Measurements from ENCODE around the gene SRP68. TPM values are rescaled to one million over a fixed set of nuclear protein-coding genes. Genes with fewer than 3 reads are reported as not detected.

Gene SRP68
- total and polyA plus RNA-seq, 4 donors, result 17.7 to 36.7 (median 28.7) TPM

- H3K9ac ChIP-seq (ENCODE audit: low read depth in 1 of 2, low read length in 2 of 2), result no peak overlapping the region
- no peaks in the 10 kb centered on the region for H3K9me3 ChIP-seq (ENCODE audit: control insufficient read depth in 4 of 4, low read length in 3 of 4)
- no peak overlapping the region for H3K27ac ChIP-seq (ENCODE audit: low read depth in 1 of 2, low read length in 2 of 2)
- TF ChIP-seq RAD21 (IDR thresholded peaks at IDR 0.05), result no peak
- no peak for TF ChIP-seq HNF4A (conservative IDR thresholded peaks at IDR 0.05)
- DNase-seq (ENCODE audit: low spot score), result no peak
- H3K4me1 ChIP-seq (ENCODE audit: control insufficient read depth in 4 of 4, insufficient read depth in 4 of 4, low read length in 3 of 4), result no peaks in the 10 kb centered on the region
- H3K36me3 ChIP-seq (ENCODE audit: control insufficient read depth in 4 of 4, insufficient read depth in 3 of 4, low read depth in 1 of 4, low read length in 3 of 4), result no peaks in the 10 kb centered on the region
- H3K27me3 ChIP-seq (ENCODE audit: control insufficient read depth in 4 of 4, insufficient read depth in 4 of 4, low read length in 3 of 4), result no peaks in the 10 kb centered on the region
- WGBS, result 88% methylated on average over 24 of the region's 24 CpGs
- no peak overlapping the region for H3K4me3 ChIP-seq (ENCODE audit: low read depth in 1 of 3, low read length in 3 of 3)
Observed at GRCh38 chr17:76022285-76022684, 50.0 kb downstream of the SRP68 start.

GRCh38 chr17:76019833-76020467 lies 52.4 kb downstream of the SRP68 start:
- no peaks in the 10 kb centered on the region for H3K4me1 ChIP-seq (ENCODE audit: control insufficient read depth in 4 of 4, insufficient read depth in 4 of 4, low read length in 3 of 4)
- 91% methylated on average over 6 of the region's 6 CpGs for WGBS
- H3K9ac ChIP-seq (ENCODE audit: low read depth in 1 of 2, low read length in 2 of 2), result no peak overlapping the region
- no peak overlapping the region for H3K27ac ChIP-seq (ENCODE audit: low read depth in 1 of 2, low read length in 2 of 2)
- H3K9me3 ChIP-seq (ENCODE audit: control insufficient read depth in 4 of 4, low read length in 3 of 4), result no peaks in the 10 kb centered on the region
- TF ChIP-seq NR2F2 (IDR thresholded peaks at IDR 0.05) (no peak), ZBTB33 (IDR thresholded peaks at IDR 0.05) (no peak), ATF3 (IDR thresholded peaks at IDR 0.05) (no peak), RXRA (IDR thresholded peaks at IDR 0.05) (no peak), TAF1 (conservative IDR thresholded peaks at IDR 0.05) (no peak), SP1 (IDR thresholded peaks at IDR 0.05) (no peak), FOXA1 (IDR thresholded peaks at IDR 0.05) (no peak), RAD21 (IDR thresholded peaks at IDR 0.05) (no peak), REST (IDR thresholded peaks at IDR 0.05) (no peak), HNF4A (conservative IDR thresholded peaks at IDR 0.05) (no peak), MAX (IDR thresholded peaks at IDR 0.05) (no peak), GABPA (IDR thresholded peaks at IDR 0.05 in 1 of 2, conservative IDR thresholded peaks at IDR 0.05 in 1 of 2) (no peak), CTCF (IDR thresholded peaks at IDR 0.05; ENCODE audit: low read depth, low read length, missing input control) (no peak)
- no peaks in the 10 kb centered on the region for H3K36me3 ChIP-seq (ENCODE audit: control insufficient read depth in 4 of 4, insufficient read depth in 3 of 4, low read depth in 1 of 4, low read length in 3 of 4)
- H3K4me3 ChIP-seq (ENCODE audit: low read depth in 1 of 3, low read length in 3 of 3), result no peak overlapping the region
- H3K27me3 ChIP-seq (ENCODE audit: control insufficient read depth in 4 of 4, insufficient read depth in 4 of 4, low read length in 3 of 4), result no peaks in the 10 kb centered on the region
- DNase-seq (ENCODE audit: low spot score), result no peak
